Stimulated activated CD4-positive, alpha-beta T cell treated with anti-CD3 and anti-CD28 coated beads, Interleukin-2, amount 100 ng/mL, for 4 hours (primary cell): Measurements from ENCODE around the gene SERPINF2.
"Not testable (repeated sequence)": the region's sequence is repeated elsewhere in the genome, so short reads cannot be mapped to it uniquely, and the experiment has no call there.

ENCODE experiments used
- DNase-seq: peaks from one replicate; pipeline ENCODE4 v3.0.0-alpha.2; 2020; ENCODE audit warnings: low read depth

The SERPINF2 gene

GRCh38 chr17:1716076-1716911, 26.4 kb upstream of the SERPINF2 start:
- peak; percentile 100 for DNase-seq

GRCh38 chr17:1716912-1717695, 25.6 kb upstream of the SERPINF2 start:
- peak; percentile 77 for DNase-seq

GRCh38 chr17:1718362-1719165, 24.1 kb upstream of the SERPINF2 start:
- DNase-seq = no peak

GRCh38 chr17:1720856-1721386, 21.8 kb upstream of the SERPINF2 start:
- DNase-seq = peak; percentile 54

- not testable (repeated sequence) for DNase-seq
These were observed 20.6 kb upstream of the SERPINF2 start for GRCh38 chr17:1722022-1722421.

- DNase-seq = peak; percentile 82
These were observed 18.3 kb upstream of the SERPINF2 start, which contains the start of gene WDR81 for GRCh38 chr17:1724351-1724868. WDR81 (plus strand) TSS chr17:1724704; CDS start chr17:1724960, 256 bp downstream.

GRCh38 chr17:1724869-1725641, 17.6 kb upstream of the SERPINF2 start:
- no peak for DNase-seq

GRCh38 chr17:1725642-1726511, 16.8 kb upstream of the SERPINF2 start:
- DNase-seq = no peak

DNA sequence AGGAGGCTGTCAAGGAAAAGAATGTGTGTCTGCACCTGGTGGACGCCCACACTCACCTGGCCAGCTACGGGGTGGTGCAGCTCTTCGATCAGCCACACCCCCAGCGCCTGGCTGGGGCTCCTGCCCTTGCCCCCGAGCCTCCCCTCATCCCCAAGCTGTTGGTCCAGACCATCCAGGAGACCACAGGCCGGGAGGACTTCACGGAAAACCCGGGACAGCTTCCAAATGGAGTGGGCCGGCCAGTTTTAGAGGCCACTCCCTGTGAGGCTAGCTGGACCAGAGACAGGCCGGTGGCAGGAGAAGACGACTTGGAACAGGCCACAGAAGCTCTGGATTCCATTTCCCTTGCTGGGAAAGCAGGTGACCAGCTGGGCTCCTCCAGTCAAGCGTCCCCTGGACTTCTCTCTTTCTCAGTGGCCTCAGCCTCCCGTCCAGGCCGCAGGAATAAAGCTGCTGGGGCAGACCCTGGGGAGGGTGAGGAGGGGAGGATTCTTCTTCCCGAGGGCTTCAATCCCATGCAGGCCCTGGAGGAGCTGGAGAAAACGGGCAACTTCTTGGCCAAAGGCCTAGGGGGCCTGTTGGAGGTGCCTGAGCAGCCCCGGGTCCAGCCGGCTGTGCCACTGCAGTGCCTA, 15.9 kb upstream of the SERPINF2 start:
- DNase-seq = no peak

DNA sequence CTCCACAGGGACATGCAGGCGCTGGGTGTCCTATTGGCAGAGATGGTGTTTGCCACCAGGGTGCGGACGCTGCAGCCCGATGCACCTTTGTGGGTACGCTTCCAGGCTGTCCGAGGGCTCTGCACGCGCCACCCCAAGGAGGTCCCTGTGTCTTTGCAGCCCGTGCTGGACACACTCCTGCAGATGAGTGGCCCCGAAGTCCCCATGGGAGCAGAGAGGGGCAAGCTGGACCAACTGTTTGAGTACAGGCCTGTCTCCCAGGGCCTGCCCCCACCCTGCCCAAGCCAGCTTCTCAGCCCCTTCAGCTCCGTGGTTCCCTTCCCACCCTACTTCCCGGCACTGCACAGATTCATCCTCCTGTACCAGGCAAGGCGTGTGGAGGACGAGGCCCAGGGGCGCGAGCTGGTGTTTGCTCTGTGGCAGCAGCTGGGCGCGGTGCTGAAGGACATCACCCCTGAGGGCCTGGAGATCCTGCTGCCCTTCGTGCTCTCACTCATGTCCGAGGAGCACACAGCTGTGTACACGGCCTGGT, 15.3 kb upstream of the SERPINF2 start:
- DNase-seq = no peak

DNA sequence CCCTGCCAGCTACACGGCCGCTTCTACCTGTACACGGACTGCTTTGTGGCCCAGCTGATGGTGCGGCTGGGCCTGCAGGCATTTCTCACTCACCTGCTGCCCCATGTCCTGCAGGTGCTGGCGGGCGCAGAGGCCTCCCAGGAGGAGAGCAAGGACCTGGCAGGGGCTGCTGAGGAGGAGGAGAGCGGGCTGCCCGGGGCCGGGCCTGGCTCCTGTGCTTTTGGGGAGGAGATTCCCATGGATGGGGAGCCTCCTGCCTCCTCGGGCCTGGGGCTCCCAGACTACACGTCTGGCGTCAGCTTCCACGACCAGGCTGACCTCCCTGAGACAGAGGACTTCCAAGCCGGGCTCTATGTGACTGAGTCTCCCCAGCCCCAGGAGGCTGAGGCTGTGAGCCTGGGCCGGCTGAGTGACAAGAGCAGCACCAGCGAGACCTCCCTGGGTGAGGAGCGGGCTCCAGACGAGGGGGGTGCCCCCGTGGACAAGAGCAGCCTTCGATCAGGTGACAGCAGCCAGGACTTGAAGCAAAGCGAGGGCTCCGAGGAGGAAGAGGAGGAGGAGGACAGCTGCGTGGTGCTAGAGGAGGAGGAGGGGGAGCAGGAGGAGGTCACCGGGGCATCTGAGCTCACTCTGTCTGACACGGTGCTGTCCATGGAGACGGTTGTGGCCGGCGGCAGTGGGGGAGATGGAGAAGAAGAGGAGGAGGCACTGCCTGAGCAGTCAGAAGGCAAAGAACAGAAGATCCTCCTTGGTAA, 14.6 kb upstream of the SERPINF2 start:
- DNase-seq = no peak

DNA sequence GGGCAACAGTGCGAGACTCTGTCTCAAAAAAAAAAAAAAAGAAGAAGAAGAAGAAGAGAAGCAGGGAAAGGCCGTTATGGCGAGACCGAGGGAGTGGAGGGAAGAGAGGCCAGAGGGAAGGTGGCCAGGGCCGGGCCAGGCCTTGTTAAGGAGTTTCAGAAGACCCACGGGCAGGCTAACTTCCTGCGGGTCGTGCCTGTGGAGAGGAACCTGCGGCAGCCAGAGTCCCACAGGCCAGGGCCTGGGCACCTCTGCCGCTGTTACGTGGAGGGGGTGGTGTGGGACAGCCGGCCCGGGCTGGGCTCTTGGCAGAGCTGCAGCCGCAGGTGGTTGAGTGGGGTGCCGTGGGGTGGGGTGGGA, 12.7 kb upstream of the SERPINF2 start:
- no peak for DNase-seq

DNA sequence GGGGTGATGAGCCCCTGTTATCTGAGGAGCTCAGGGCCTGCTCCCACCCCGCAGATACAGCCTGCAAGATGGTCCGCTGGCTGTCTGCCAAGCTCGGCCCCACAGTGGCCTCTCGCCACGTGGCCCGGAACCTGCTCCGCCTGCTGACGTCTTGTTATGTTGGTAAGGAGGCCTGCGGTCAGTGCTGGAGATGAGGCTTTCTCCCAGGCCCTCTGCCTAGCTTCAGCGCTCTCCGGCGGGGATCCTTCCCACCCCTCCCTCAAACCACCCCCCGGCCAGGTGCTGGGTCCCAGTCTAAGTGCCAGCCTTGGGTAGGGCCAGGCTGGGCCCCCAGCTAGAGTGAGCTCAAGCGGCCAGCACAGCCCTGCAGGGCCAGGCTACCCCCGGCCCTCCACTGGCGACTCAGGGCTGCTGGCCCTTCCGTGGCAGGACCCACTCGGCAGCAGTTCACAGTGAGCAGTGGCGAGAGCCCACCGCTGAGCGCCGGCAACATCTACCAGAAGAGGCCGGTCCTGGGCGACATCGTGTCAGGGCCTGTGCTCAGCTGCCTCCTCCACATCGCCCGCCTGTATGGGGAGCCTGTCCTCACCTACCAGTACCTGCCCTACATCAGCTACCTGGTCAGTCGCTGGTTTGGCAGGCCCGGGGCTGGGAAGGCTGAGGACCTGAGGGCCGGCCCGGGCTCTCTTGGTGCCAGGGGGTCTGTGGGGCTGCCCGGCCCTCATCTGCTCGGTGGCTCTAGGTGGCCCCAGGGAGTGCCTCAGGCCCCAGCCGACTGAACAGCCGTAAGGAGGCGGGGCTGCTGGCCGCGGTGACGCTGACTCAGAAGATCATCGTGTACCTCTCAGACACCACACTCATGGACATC, 12.1 kb upstream of the SERPINF2 start:
- no peak for DNase-seq

- no peak for DNase-seq
These were observed 11.5 kb upstream of the SERPINF2 start for GRCh38 chr17:1731194-1731506.

- no peak for DNase-seq
These were observed 10.3 kb upstream of the SERPINF2 start for GRCh38 chr17:1732241-1732832.

DNA sequence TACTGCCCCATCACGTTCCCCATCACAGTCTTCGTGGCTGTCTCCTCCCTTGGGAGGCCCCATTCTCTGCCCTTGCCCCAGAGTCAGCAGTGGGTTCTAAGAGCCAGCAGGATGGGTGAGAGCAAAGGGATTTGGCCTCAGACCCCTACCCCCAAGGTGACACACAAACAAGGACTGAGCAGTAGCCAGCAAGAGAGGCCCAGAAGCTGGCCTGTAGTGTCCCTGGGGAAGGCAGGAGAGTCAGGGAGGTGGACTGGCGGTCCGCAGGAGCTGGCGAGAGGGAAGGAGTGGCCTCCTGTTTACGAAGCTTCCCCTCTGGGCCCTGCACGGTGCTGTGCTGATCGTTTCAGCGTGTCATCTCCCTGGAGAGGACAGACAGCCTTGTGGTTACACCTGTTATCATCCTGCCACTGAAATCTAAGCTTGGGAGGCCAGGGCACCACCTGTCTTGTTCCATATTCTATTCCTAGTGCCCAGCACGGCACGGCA, 9.8 kb upstream of the SERPINF2 start:
- DNase-seq = no peak

- no peak for DNase-seq
These were observed 8.9 kb upstream of the SERPINF2 start for GRCh38 chr17:1733759-1734158.
